ENCODE data around the gene PRKCH.

The PRKCH gene

GRCh38 chr14:61435563-61436337 is 114.4 kb downstream of the PRKCH start:
- Histone ChIP-seq H2AFZ (ENCODE audit: low read depth, low read length) (no peak overlapping the region), H3K4me3 (ENCODE audit: low read depth in 1 of 2, low read length in 2 of 2) (no peak overlapping the region), H3K79me2 (ENCODE audit: insufficient read depth, low read length) (peaks cover 99% of the 10 kb centered on the region), H3K9ac (ENCODE audit: low read depth, low read length) (no peak overlapping the region), H3K4me2 (ENCODE audit: insufficient read depth, low read length) (no peak overlapping the region), H3K27ac (ENCODE audit: low read length) (peak overlapping the region; percentile 34; the same call in 1 of the 2 replicates), H4K20me1 (ENCODE audit: insufficient read depth, low read length) (no peaks in the 10 kb centered on the region), H3K9me3 (ENCODE audit: insufficient read depth, low read length, severe bottlenecking) (no peaks in the 10 kb centered on the region), H3K27me3 (ENCODE audit: insufficient read depth, low read length, poor library complexity) (no peaks in the 10 kb centered on the region), H3K4me1 (ENCODE audit: insufficient read depth, low read length) (peaks cover 72% of the 10 kb centered on the region), H3K36me3 (ENCODE audit: insufficient read depth, low read length) (no peaks in the 10 kb centered on the region)
- no peak for ATAC-seq (ENCODE audit: insufficient read depth, low read depth)
- TF ChIP-seq, protein P1, sequence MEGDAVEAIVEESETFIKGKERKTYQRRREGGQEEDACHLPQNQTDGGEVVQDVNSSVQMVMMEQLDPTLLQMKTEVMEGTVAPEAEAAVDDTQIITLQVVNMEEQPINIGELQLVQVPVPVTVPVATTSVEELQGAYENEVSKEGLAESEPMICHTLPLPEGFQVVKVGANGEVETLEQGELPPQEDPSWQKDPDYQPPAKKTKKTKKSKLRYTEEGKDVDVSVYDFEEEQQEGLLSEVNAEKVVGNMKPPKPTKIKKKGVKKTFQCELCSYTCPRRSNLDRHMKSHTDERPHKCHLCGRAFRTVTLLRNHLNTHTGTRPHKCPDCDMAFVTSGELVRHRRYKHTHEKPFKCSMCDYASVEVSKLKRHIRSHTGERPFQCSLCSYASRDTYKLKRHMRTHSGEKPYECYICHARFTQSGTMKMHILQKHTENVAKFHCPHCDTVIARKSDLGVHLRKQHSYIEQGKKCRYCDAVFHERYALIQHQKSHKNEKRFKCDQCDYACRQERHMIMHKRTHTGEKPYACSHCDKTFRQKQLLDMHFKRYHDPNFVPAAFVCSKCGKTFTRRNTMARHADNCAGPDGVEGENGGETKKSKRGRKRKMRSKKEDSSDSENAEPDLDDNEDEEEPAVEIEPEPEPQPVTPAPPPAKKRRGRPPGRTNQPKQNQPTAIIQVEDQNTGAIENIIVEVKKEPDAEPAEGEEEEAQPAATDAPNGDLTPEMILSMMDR (IDR thresholded peaks at IDR 0.05; ENCODE audit: borderline replicate concordance, extremely low read depth, low read length, poor library complexity, severe bottlenecking): no peak
- no peak for TF ChIP-seq EZH2 (IDR thresholded peaks at IDR 0.05; ENCODE audit: borderline replicate concordance, low read depth, low read length, severe bottlenecking)
- no peak for DNase-seq

DNA sequence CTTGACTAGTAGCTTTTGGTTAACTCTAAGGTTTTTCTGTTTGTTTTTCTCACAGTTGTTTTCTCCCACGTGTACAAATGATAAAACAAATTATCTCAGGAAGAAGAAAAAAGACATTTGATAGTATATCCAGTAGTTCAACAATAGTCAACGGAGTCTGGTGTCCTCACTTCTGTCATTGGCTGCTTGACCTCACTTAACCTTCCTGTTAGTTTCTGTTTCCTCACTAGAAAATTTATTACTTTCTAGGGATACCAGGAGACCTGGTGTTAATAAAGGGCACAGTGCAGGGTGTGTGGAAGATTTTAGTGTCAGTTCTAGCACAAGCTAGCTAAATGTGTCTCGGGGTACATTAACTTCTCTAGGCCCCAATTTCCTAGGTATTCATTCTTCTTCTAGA is 116.0 kb downstream of the PRKCH start:
- H3K9me3 ChIP-seq (ENCODE audit: insufficient read depth, low read length, severe bottlenecking): no peaks in the 10 kb centered on the region
- H3K4me1 ChIP-seq (ENCODE audit: insufficient read depth, low read length): peaks cover 72% of the 10 kb centered on the region
- peak overlapping the region; percentile 48; the same call in 1 of the 2 replicates for H3K27ac ChIP-seq (ENCODE audit: low read length)
- H3K9ac ChIP-seq (ENCODE audit: low read depth, low read length): no peak overlapping the region
- TF ChIP-seq, protein P1 (IDR thresholded peaks at IDR 0.05; ENCODE audit: borderline replicate concordance, extremely low read depth, low read length, poor library complexity, severe bottlenecking): no peak
- no peak for TF ChIP-seq EZH2 (IDR thresholded peaks at IDR 0.05; ENCODE audit: borderline replicate concordance, low read depth, low read length, severe bottlenecking)
- H2AFZ ChIP-seq (ENCODE audit: low read depth, low read length): no peak overlapping the region
- no peak overlapping the region for H3K4me2 ChIP-seq (ENCODE audit: insufficient read depth, low read length)
- DNase-seq: no peak
- H3K36me3 ChIP-seq (ENCODE audit: insufficient read depth, low read length): no peaks in the 10 kb centered on the region
- peaks cover 99% of the 10 kb centered on the region for H3K79me2 ChIP-seq (ENCODE audit: insufficient read depth, low read length)
- no peak for ATAC-seq (ENCODE audit: insufficient read depth, low read depth)
- no peaks in the 10 kb centered on the region for H4K20me1 ChIP-seq (ENCODE audit: insufficient read depth, low read length)
- H3K27me3 ChIP-seq (ENCODE audit: insufficient read depth, low read length, poor library complexity): no peaks in the 10 kb centered on the region
- no peak overlapping the region for H3K4me3 ChIP-seq (ENCODE audit: low read depth in 1 of 2, low read length in 2 of 2)

- H3K9ac ChIP-seq (ENCODE audit: low read depth, low read length): no peak overlapping the region
- ATAC-seq (ENCODE audit: insufficient read depth, low read depth): peak; percentile 60
- H2AFZ ChIP-seq (ENCODE audit: low read depth, low read length): no peak overlapping the region
- H3K4me3 ChIP-seq (ENCODE audit: low read depth in 1 of 2, low read length in 2 of 2): no peak overlapping the region
- peaks cover 72% of the 10 kb centered on the region for H3K4me1 ChIP-seq (ENCODE audit: insufficient read depth, low read length)
- no peaks in the 10 kb centered on the region for H4K20me1 ChIP-seq (ENCODE audit: insufficient read depth, low read length)
- H3K4me2 ChIP-seq (ENCODE audit: insufficient read depth, low read length): no peak overlapping the region
- DNase-seq: peak; percentile 42
- TF ChIP-seq EZH2 (IDR thresholded peaks at IDR 0.05; ENCODE audit: borderline replicate concordance, low read depth, low read length, severe bottlenecking): no peak
- TF ChIP-seq, protein P1 (IDR thresholded peaks at IDR 0.05; ENCODE audit: borderline replicate concordance, extremely low read depth, low read length, poor library complexity, severe bottlenecking): no peak
- peak overlapping the region; percentile 48 for H3K27ac ChIP-seq (ENCODE audit: low read length)
- no peaks in the 10 kb centered on the region for H3K27me3 ChIP-seq (ENCODE audit: insufficient read depth, low read length, poor library complexity)
- H3K79me2 ChIP-seq (ENCODE audit: insufficient read depth, low read length): peaks cover 99% of the 10 kb centered on the region
- no peaks in the 10 kb centered on the region for H3K36me3 ChIP-seq (ENCODE audit: insufficient read depth, low read length)
- H3K9me3 ChIP-seq (ENCODE audit: insufficient read depth, low read length, severe bottlenecking): no peaks in the 10 kb centered on the region
Observed at GRCh38 chr14:61438036-61438435, 116.7 kb downstream of the PRKCH start.
